HG03175 (cell line): Measurements from ENCODE around the gene LMNA.
A peak's percentile ranks its signal among the peaks of the same experiment; 100 is the strongest.
"Not testable (repeated sequence)": the region's sequence is repeated elsewhere in the genome, so short reads cannot be mapped to it uniquely, and the experiment has no call there.

ENCODE experiments used
- ATAC-seq: cut with Tn5 transposase; IDR thresholded peaks from one replicate; pipeline ENCODE4 v1.9.1; 2021; ENCODE audit warnings: mild to moderate bottlenecking, moderate library complexity; ENCODE audit not compliant: unreplicated experiment

The LMNA gene

GRCh38 chr1:156119503-156120209 is 5.1 kb downstream of the LMNA start:
- no peak for ATAC-seq

DNA sequence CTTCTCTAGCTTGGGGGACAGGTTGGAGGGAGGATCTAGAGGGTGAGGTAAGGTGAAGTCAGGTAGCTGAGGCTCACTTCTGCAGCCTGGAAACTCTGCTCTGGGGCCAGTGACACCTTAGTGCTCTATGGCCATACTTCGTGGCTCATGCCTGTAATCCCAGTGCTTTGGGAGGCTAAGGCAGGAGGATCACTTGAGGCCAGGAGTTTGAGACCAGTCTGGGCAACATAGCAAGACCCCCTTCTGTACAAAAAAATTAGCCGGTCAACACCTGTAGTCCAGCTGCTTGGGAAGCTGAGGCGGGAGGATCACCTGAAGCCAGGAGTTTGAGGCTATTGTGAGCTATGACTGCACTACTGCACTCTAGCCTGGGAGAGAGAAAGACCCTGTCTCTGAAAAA is 5.8 kb downstream of the LMNA start:
- no peak for ATAC-seq

GRCh38 chr1:156121005-156121404 is 6.5 kb downstream of the LMNA start:
- not testable (repeated sequence) for ATAC-seq

- no peak for ATAC-seq
Observed at GRCh38 chr1:156121457-156121856, 6.9 kb downstream of the LMNA start.

DNA sequence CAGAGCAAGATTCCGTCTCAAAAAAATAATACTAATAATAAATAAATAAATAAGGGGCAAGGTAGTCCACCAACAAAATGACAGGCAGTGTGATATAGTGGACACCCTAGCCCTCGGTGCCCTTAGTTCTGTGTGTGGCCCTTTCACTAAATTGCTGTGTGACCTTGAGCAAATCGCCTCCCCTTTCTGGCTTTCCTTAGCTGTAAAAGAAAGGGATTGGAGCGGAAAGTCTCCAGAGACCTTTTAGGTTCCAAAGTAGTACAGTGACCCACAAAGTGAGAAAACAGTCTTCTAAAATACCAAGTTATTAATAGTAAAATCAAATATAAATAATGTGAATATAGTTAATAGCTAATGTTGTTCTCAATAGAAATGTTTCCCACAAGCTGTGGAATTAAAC is 7.6 kb downstream of the LMNA start:
- no peak for ATAC-seq

- no peak for ATAC-seq
Observed at GRCh38 chr1:156122519-156123355, 8.2 kb downstream of the LMNA start.

GRCh38 chr1:156123356-156124196 is 9.1 kb downstream of the LMNA start:
- ATAC-seq, result no peak

GRCh38 chr1:156124557-156125483 is 10.3 kb downstream of the LMNA start:
- ATAC-seq, result no peak

GRCh38 chr1:156125544-156125943 is 11.0 kb downstream of the LMNA start:
- ATAC-seq, result not testable (repeated sequence)

DNA sequence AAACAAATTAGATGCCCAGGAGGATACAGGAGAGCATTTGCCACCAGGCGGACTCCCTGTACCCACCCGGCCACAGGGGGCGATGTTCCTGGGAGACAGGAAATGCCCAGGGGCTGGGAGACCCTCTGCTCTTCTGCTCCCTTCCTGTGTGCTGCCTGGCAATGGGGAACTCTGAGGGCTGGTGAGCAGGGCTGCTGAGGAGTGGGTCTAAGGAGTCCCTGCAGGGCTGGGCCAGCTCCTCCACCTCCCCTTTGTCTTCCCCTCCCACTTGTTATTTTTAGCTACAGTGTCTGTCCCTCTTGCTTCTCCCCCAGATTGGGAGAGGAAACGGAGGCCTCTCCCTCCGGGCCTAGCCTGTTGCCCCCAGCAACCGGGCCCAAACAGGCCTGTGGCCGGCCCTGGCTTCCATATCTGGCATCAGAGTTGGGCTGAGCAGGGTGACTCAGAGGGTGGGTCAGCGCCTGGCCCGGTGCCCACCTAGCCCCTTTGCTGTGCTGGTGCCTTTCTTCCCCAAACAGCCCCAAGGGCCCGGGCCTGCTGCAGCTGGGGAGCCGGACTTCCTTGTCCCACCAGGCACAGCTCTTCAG is 11.6 kb downstream of the LMNA start:
- ATAC-seq, result peak; percentile 46

DNA sequence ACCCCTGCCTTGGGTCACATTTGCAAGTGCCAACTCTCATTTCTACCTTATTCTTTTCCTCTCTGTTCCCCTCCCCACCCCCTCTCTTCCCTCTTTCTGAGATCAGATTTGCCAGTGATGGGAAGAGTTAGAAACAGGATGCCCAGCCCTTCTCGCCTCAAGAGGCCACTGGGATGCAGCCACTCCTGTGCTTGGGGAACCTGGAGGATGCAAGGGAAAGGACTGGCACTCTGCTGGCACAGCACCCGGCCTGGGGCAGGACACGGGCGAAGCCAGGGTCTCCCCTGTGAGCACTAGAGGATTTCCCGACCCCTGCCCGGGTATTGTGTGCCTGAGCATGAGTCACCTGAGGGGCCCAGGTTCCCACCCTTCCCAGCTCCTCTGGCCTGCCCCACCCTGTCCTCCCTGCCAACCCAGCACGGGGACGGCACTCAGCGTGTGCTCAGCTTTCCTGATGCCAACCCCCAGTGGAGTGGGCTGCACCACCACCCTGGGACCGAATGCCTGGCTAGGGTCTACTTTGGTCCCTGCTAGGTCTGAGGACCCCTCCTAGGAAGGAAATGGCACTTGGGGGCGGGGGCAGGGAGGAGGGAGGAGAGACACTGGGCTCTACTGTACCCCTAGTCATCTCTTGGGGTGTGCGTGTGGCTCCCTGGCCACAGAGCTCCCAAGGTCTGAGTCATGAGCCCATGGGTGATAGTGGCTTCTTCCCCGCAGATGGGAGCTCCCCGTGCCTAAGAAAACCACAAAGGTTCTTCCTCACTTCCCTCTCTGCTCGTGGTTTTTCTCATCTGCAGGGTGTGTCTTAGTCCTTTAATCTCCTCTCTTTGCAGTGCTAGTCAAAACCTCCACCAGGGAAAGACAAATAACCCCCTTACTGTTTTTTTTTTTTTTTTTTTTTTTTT is 12.4 kb downstream of the LMNA start:
- no peak for ATAC-seq

- ATAC-seq, result no peak
Observed at GRCh38 chr1:156128308-156128653, 13.8 kb downstream of the LMNA start.

- ATAC-seq, result no peak
Observed at GRCh38 chr1:156128654-156129597, 14.4 kb downstream of the LMNA start.

- ATAC-seq, result no peak
Observed at GRCh38 chr1:156129687-156130577, 15.4 kb downstream of the LMNA start.

- no peak for ATAC-seq
Observed at GRCh38 chr1:156130578-156130942, 16.0 kb downstream of the LMNA start.

DNA sequence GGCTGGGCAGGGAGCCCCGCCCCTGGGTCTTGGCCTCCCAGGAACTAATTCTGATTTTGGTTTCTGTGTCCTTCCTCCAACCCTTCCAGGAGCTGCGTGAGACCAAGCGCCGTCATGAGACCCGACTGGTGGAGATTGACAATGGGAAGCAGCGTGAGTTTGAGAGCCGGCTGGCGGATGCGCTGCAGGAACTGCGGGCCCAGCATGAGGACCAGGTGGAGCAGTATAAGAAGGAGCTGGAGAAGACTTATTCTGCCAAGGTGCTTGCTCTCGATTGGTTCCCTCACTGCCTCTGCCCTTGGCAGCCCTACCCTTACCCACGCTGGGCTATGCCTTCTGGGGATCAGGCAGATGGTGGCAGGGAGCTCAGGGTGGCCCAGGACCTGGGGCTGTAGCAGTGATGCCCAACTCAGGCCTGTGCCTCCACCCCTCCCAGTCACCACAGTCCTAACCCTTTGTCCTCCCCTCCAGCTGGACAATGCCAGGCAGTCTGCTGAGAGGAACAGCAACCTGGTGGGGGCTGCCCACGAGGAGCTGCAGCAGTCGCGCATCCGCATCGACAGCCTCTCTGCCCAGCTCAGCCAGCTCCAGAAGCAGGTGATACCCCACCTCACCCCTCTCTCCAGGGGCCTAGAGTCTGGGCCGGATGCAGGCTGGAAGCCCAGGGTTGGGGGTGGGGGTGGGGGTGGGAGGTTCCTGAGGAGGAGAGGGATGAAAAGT is 20.4 kb downstream of the LMNA start:
- no peak for ATAC-seq
